Activated T-helper 2 cell treated with anti-CD3 and anti-CD28 coated beads, Interferon-gamma antibody, Interleukin-2, Interleukin-4, amounts not matched to agents 10 μg/mL and 5 μg/mL and 100 μg/mL, durations not matched to agents 14 hours and 24 hours and 36 hours (primary cell): Measurements from ENCODE around the gene APBB2. TPM values are rescaled to one million over a fixed set of nuclear protein-coding genes. Genes with fewer than 3 reads are reported as not detected.

ENCODE experiments used
- DNase-seq: peaks from one replicate; pipeline ENCODE4 v3.0.0; 2021; ENCODE audit warnings: low spot score
- H3K27ac Mint-ChIP-seq: one replicate; pipeline ENCODE4 v1.8.0; 2021; ENCODE audit warnings: mixed read lengths
- H3K27me3 Mint-ChIP-seq: one replicate; pipeline ENCODE4 v1.8.0; 2021; ENCODE audit warnings: low read depth, mixed read lengths
- H3K36me3 Mint-ChIP-seq: one replicate; pipeline ENCODE4 v1.8.0; 2021; ENCODE audit warnings: low read depth, mixed read lengths
- H3K4me1 Mint-ChIP-seq: one replicate; pipeline ENCODE4 v1.8.0; 2021; ENCODE audit warnings: low read depth, mixed read lengths
- H3K4me3 Mint-ChIP-seq: one replicate; pipeline ENCODE4 v1.8.0; 2021; ENCODE audit warnings: low read depth, mild to moderate bottlenecking, moderate library complexity, mixed read lengths
- H3K9me3 Mint-ChIP-seq: one replicate; pipeline ENCODE4 v1.8.0; 2021; ENCODE audit warnings: mixed read lengths
- intact Hi-C: fragments of 100-400 bp; cut with micrococcal nuclease; formaldehyde crosslinking; loops from one replicate; pipeline ENCODE4 v1.15.1; 2023
- total RNA-seq: library from RNA; stranded (reverse); gene quantifications from 2 replicates; pipeline ENCODE4 v1.2.3, GENCODE V29; 2022

The APBB2 gene
- total RNA-seq, 1 donor from 2014 or later, result 0.73 TPM

- H3K4me1 Mint-ChIP-seq, result no peaks in the 10 kb centered on the region
- H3K36me3 Mint-ChIP-seq, result no peaks in the 10 kb centered on the region
- no peaks in the 10 kb centered on the region for H3K9me3 Mint-ChIP-seq
- H3K27me3 Mint-ChIP-seq, result no peaks in the 10 kb centered on the region
- H3K27ac Mint-ChIP-seq, result no peak overlapping the region
- no peak for DNase-seq
- intact Hi-C loops, result no loop called here
- H3K4me3 Mint-ChIP-seq, result no peak overlapping the region
These were observed 18.5 kb upstream of the APBB2 start for GRCh38 chr4:41232856-41233255.

- Mint-ChIP-seq H3K27me3 (no peaks in the 10 kb centered on the region), H3K27ac (no peak overlapping the region), H3K4me3 (no peak overlapping the region), H3K36me3 (no peaks in the 10 kb centered on the region), H3K9me3 (no peaks in the 10 kb centered on the region), H3K4me1 (no peaks in the 10 kb centered on the region)
- no peak for DNase-seq
- intact Hi-C loops, result no loop called here
These were observed 18.1 kb upstream of the APBB2 start for GRCh38 chr4:41232406-41232805.

- intact Hi-C loops, result no loop called here
- Mint-ChIP-seq H3K27me3 (peaks cover 1% of the 10 kb centered on the region), H3K4me1 (no peaks in the 10 kb centered on the region), H3K9me3 (no peaks in the 10 kb centered on the region), H3K27ac (no peak overlapping the region), H3K4me3 (no peak overlapping the region), H3K36me3 (no peaks in the 10 kb centered on the region)
- no peak for DNase-seq
These were observed 13.6 kb upstream of the APBB2 start for GRCh38 chr4:41227902-41228301.

DNA sequence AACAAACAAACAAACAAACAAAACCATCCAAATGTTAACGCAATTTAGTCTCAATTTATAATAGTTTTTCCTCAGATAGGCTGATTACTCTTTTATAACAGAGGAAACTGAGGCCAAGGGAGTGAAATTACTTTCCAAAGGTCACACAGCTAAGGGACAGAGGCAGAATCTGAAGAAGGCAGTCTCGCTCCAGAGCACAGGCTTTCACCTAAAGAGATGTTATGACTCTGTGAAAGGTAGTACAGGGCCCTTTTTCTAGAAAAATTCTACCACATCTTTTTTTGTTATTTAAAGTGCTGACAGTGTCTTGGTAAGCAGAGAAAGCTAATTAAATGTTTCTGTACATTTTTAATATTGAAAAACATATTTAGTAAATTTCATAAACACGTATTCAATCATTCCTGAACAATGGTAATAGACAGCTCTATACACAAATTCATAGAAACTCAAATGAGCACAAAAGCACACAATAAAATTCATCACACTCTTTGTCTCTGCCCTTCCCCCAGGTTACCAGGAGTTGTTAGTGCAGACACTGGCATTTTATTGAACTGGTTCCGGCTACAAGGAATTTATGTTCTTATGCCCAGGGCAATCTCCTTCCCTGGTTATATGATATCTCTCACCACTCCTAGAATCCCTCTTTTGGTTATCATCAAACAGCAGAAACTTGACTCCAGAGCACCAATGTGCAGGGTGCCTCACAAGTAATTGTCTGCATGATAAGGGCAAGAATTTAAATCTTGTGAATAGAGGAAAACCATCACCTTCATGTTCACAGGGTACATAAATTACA is 7.7 kb upstream of the APBB2 start:
- Mint-ChIP-seq H3K27me3 (peaks cover 32% of the 10 kb centered on the region), H3K9me3 (no peaks in the 10 kb centered on the region), H3K36me3 (no peaks in the 10 kb centered on the region), H3K27ac (no peak overlapping the region), H3K4me1 (peaks cover under 1% of the 10 kb centered on the region), H3K4me3 (no peak overlapping the region)
- intact Hi-C loops, result no loop called here
- no peak for DNase-seq

DNA sequence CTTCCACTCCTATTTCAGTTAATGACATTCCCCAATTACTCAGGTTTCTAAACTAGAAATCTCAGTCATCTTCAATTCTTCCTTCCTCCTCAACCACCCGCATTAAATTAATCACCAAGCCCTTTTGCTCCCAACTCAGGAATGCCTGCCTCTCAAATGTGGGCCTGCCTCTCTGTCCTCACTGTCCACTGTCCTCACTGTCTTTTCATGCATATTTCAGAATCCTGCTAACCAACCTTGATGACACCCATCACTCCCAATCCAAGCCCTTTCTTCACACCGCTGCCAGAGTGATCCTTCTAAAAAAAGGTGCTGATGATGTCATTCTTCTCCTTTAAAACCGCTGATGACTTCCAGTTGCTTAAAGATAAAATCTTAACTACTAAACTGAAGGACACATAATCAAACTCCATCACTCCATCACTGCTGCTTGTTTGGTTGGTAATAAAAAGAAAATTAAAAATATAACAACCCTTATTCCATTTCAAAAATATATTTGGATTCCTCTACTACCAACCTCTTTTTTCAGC is 5.1 kb upstream of the APBB2 start:
- no peak for DNase-seq
- H3K9me3 Mint-ChIP-seq, result no peaks in the 10 kb centered on the region
- H3K4me1 Mint-ChIP-seq, result peaks cover 14% of the 10 kb centered on the region
- no peak overlapping the region for H3K27ac Mint-ChIP-seq
- intact Hi-C loops, result no loop called here
- H3K4me3 Mint-ChIP-seq, result no peak overlapping the region
- H3K36me3 Mint-ChIP-seq, result no peaks in the 10 kb centered on the region
- H3K27me3 Mint-ChIP-seq, result peaks cover 52% of the 10 kb centered on the region

- DNase-seq, result no peak
- Mint-ChIP-seq H3K36me3 (no peaks in the 10 kb centered on the region), H3K27ac (no peak overlapping the region), H3K9me3 (no peaks in the 10 kb centered on the region), H3K4me3 (no peak overlapping the region), H3K27me3 (peaks cover 55% of the 10 kb centered on the region), H3K4me1 (peaks cover 15% of the 10 kb centered on the region)
- intact Hi-C loops, result no loop called here
These were observed 4.4 kb upstream of the APBB2 start for GRCh38 chr4:41218703-41219102.

DNA sequence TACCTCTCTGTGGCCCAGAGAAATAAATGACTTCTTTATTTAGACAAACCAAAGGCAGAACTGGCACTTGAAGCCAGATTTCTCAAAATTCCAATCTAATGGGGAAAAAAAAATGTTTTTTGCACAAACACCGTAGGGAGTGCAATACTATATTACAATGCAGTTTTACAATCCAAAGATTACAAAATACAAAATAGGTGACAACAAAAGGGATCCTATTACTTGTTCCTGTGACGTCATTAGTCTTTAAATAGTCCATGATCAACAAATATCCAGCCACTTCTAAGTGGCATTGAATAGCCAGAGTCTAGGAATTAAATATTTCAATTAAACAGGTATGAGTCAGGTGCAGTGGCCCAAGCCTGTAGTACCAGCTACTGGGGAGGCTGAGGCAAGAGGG is 3.0 kb upstream of the APBB2 start:
- H3K27ac Mint-ChIP-seq, result no peak overlapping the region
- no peak for DNase-seq
- H3K4me3 Mint-ChIP-seq, result no peak overlapping the region
- peaks cover 62% of the 10 kb centered on the region for H3K27me3 Mint-ChIP-seq
- no peaks in the 10 kb centered on the region for H3K36me3 Mint-ChIP-seq
- peaks cover 23% of the 10 kb centered on the region for H3K4me1 Mint-ChIP-seq
- H3K9me3 Mint-ChIP-seq, result no peaks in the 10 kb centered on the region
- intact Hi-C loops, result loop anchor here (2.0 kb wide), 1 partner anchor 291 kb away; no protein-coding TSS in a partner anchor

DNA sequence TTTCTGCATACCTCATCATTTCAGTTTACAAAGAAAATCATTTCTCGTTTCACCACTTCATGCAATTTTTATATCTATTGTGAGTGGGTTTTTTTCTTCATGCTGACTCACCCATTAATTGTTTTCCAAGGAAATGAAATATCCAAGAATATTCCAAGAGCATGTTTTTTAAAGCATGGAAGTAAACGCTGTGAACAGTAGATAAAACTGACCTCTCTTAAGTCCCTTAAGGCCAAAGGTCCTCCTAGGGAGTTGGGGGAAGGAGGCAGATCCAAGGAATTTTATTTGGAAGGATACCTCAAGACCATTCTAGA is 2.6 kb upstream of the APBB2 start:
- Mint-ChIP-seq H3K4me3 (peak overlapping the region; percentile 74), H3K4me1 (peaks cover 23% of the 10 kb centered on the region)
- intact Hi-C loops, result loop anchor here (2.0 kb wide), 1 partner anchor 290 kb away; no protein-coding TSS in a partner anchor

DNA sequence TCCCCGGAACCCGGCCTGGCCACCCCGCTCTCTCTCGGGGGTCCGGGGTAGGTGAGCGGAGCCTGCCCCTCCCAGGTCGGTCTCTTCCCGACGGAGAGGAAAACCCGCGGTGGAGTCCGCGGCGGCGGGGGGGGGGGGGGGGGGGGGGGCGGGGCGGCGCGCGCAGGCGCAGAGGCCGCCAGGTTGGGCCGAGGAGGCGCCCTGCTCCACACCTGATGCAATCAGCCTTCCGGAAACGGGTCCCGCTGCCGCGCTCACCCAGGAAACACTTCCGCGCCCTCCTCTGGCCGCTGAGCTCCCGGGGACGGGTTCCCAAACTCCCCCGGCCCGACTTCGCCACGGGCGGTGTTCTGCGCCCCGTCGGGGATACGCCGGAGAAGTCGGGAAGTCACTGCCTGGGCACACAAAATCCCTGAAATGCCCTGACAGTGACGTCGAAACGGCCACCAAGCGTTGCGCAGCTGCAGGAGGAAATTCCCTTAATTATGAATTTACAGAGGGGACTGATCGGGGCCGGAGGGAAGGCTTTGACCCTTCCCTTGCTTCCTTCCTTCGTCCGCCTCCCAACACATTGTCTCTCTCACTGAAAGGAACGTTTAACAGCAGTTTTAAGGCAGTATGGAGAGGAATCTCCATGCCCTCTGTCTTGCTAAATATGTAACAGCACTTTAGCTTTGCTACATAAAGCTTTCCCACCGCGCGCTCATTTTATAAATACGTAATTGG is 2.1 kb upstream of the APBB2 start:
- Mint-ChIP-seq H3K9me3 (no peaks in the 10 kb centered on the region), H3K36me3 (no peaks in the 10 kb centered on the region), H3K27me3 (peaks cover 68% of the 10 kb centered on the region), H3K4me1 (peaks cover 23% of the 10 kb centered on the region), H3K4me3 (peak overlapping the region; percentile 74), H3K27ac (peak overlapping the region; percentile 54)
- intact Hi-C loops, result loop anchor here (1.0 to 2.0 kb wide), 2 partner anchors 240 to 290 kb away; no protein-coding TSS in a partner anchor
- DNase-seq, result peak; percentile 37

More for the DNA sequence above, 2.6 kb upstream of the APBB2 start:
- Mint-ChIP-seq H3K27me3 (peaks cover 63% of the 10 kb centered on the region), H3K9me3 (no peaks in the 10 kb centered on the region), H3K36me3 (no peaks in the 10 kb centered on the region), H3K27ac (peak overlapping the region; percentile 54)
- DNase-seq, result no peak

DNA sequence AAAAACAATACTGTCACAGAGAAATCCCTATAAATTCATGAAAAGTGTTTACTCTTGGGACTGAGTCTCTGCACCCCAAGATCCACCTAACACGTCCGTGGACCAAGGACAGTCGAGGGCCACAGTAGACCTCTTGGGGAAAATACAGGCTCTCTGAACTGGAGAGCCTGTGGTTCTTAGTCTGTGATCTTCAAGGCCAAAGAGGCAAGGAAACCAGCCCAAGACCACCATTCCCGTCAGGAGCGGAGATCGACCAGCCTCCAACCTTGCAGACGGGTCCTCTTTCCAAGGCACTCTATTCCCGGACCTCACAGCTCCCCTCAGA is 1.6 kb upstream of the APBB2 start:
- no peak for DNase-seq
- intact Hi-C loops, result loop anchor here (1.0 to 2.0 kb wide), 2 partner anchors 240 to 289 kb away; no protein-coding TSS in a partner anchor
- H3K36me3 Mint-ChIP-seq, result no peaks in the 10 kb centered on the region
- H3K9me3 Mint-ChIP-seq, result no peaks in the 10 kb centered on the region
- no peak overlapping the region for H3K27ac Mint-ChIP-seq
- peaks cover 23% of the 10 kb centered on the region for H3K4me1 Mint-ChIP-seq
- H3K27me3 Mint-ChIP-seq, result peaks cover 65% of the 10 kb centered on the region
- peak overlapping the region; percentile 74 for H3K4me3 Mint-ChIP-seq

GRCh38 chr4:41215155-41215554 is 813 bp upstream of the APBB2 start:
- Mint-ChIP-seq H3K27me3 (peaks cover 62% of the 10 kb centered on the region), H3K27ac (no peak overlapping the region), H3K4me3 (peak overlapping the region; percentile 74), H3K9me3 (no peaks in the 10 kb centered on the region), H3K36me3 (no peaks in the 10 kb centered on the region), H3K4me1 (peaks cover 23% of the 10 kb centered on the region)
- DNase-seq, result no peak
- intact Hi-C loops, result no loop called here

- Mint-ChIP-seq H3K27me3 (peaks cover 62% of the 10 kb centered on the region), H3K27ac (no peak overlapping the region), H3K4me3 (peak overlapping the region; percentile 74), H3K36me3 (no peaks in the 10 kb centered on the region), H3K9me3 (no peaks in the 10 kb centered on the region), H3K4me1 (peaks cover 23% of the 10 kb centered on the region)
- DNase-seq, result no peak
- intact Hi-C loops, result no loop called here
These were observed 444 bp upstream of the APBB2 start for GRCh38 chr4:41214825-41215146.

- no peaks in the 10 kb centered on the region for H3K9me3 Mint-ChIP-seq
- H3K27ac Mint-ChIP-seq, result no peak overlapping the region
- intact Hi-C loops, result no loop called here
- H3K4me3 Mint-ChIP-seq, result peak overlapping the region; percentile 35
- H3K36me3 Mint-ChIP-seq, result no peaks in the 10 kb centered on the region
- peaks cover 65% of the 10 kb centered on the region for H3K27me3 Mint-ChIP-seq
- peaks cover 23% of the 10 kb centered on the region for H3K4me1 Mint-ChIP-seq
- DNase-seq, result no peak
These were observed 662 bp downstream of the APBB2 start for GRCh38 chr4:41213625-41214135.
